Uterus (tissue), 2 donors: Measurements from ENCODE around the gene GCK.

Source experiments
- CTCF ChIP-seq, 4 experiments: fragments of 200-600 bp in 2 of 4; fragments of 450-650 bp in 2 of 4; sonication (generic) in 2 of 4; IDR thresholded peaks; one replicate each; pipeline ENCODE4 v1.5.1; 2016 to 2019; ENCODE audit warnings: antibody characterized with exemption in 4 of 4, mild to moderate bottlenecking in 2 of 4, moderate library complexity in 1 of 4
- POLR2A ChIP-seq, 2 donors: fragments of 450-650 bp; IDR thresholded peaks; one replicate each; pipeline ENCODE4 v1.6.1; 2016; ENCODE audit warnings: antibody characterized with exemption in 2 of 2, mild to moderate bottlenecking in 1 of 2, moderate library complexity in 1 of 2

- TF ChIP-seq CTCF (IDR thresholded peaks at IDR 0.05) (no peak), POLR2A (IDR thresholded peaks at IDR 0.05) (no peak)
Measured at GRCh38 chr7:44194069-44194468, 4.8 kb upstream of the GCK start.
